ENCODE measurements around the gene LARP1B.

GRCh38 chr4:128025319-128025718 lies 35.8 kb upstream of the LARP1B start:
- TF ChIP-seq, protein P1, sequence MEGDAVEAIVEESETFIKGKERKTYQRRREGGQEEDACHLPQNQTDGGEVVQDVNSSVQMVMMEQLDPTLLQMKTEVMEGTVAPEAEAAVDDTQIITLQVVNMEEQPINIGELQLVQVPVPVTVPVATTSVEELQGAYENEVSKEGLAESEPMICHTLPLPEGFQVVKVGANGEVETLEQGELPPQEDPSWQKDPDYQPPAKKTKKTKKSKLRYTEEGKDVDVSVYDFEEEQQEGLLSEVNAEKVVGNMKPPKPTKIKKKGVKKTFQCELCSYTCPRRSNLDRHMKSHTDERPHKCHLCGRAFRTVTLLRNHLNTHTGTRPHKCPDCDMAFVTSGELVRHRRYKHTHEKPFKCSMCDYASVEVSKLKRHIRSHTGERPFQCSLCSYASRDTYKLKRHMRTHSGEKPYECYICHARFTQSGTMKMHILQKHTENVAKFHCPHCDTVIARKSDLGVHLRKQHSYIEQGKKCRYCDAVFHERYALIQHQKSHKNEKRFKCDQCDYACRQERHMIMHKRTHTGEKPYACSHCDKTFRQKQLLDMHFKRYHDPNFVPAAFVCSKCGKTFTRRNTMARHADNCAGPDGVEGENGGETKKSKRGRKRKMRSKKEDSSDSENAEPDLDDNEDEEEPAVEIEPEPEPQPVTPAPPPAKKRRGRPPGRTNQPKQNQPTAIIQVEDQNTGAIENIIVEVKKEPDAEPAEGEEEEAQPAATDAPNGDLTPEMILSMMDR (IDR thresholded peaks at IDR 0.05), result no peak
- no peak for TF ChIP-seq POLR2AphosphoS5 (IDR thresholded peaks at IDR 0.05; ENCODE audit: insufficient read depth in 1 of 2, low read depth in 1 of 2)
- no peak for TF ChIP-seq POLR2A (IDR thresholded peaks at IDR 0.05)
